Activated T-cell treated with anti-CD3 and anti-CD28 coated beads, Interleukin-2, amount 50 U/mL, for 1 hour (primary cell): ENCODE measurements around the gene SZT2.
A peak's percentile ranks its signal among the peaks of the same experiment; 100 is the strongest.
"Not testable (repeated sequence)": the region's sequence is repeated elsewhere in the genome, so short reads cannot be mapped to it uniquely, and the experiment has no call there.

ENCODE experiments used
- DNase-seq: peaks from one replicate; pipeline ENCODE4 v3.0.0-alpha.2; 2020

SZT2 gene

DNA sequence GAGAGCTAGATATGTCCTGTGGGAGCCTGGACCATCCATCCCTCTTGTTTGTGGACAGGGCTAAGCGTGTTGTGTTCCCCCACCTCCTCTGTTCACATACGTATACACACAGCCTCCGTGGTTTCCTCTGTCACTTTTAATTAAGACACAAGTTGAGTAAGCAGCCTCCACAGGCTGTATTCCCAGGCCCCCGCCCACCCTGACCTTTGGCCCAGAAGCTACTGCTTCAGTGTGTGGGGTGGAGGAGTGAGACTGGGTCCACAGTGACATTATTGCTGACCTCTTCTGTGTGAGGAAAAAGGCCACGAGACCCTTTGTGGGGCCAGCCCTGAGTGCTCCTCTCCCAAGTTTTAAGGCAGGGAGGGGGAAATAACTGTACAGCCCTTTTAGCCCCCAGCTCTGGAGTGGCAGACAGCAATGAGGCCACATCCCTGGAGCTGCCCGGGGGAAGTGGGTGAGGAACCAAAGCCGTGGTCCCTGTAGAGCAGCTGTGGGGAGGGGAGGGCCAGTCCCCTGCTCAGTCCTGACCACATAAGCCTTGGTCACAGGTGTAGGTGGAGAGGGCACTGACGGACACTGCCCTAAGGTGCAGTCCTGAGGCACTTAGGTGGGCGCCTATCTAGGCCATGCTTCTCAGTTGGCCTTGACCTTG is 26.3 kb upstream of the SZT2 start:
- DNase-seq = no peak

DNA sequence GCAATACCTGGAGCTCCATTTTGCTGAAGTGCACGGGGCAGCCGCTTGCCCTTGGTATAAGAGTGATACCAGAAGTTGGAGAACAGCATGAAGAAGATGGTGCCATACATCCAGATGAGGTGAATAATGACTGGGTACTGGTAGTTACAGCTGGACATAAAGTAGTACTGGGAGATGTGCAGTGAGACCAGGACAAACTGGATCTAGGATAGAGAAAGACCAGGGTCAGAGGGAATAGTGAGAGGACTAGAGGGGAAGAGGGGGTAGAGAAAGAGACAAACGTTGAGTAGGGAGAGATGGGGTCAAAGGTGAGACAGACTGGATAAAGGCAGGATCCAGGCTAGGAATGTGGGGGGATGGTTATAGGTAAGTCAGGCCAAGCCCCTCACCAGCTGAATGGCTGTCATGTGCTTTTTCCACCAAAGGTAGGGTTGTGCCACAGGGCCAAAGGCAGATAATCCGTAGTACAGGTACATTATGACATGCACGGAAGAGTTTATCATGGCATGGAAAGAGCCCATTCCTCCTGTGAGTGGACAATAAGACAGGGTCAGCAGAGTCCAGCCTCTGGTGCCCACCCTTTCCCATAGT is 25.7 kb upstream of the SZT2 start:
- DNase-seq = no peak

GRCh38 chr1:43365678-43366077 is 24.0 kb upstream of the SZT2 start:
- DNase-seq = no peak

DNA sequence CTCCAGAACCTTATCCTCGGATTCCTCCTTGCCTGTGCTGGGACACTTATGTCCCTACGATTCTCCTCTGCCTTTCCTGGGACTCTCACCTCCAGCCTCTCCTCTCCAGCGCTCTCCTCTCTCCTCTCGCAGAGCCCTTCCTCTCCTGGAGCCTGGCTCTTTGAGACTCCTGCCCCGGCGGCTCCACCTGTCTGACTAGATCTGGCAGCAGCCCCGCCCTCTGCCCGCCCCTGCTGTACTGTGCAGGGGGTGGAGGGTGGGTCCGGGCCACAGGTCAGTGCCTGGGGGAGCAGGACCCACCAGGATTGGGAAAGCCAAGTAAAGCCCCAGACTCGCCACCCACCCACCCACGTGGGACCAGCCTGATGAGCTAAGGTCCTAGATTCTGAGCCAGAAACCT is 23.5 kb upstream of the SZT2 start:
- DNase-seq = no peak

DNA sequence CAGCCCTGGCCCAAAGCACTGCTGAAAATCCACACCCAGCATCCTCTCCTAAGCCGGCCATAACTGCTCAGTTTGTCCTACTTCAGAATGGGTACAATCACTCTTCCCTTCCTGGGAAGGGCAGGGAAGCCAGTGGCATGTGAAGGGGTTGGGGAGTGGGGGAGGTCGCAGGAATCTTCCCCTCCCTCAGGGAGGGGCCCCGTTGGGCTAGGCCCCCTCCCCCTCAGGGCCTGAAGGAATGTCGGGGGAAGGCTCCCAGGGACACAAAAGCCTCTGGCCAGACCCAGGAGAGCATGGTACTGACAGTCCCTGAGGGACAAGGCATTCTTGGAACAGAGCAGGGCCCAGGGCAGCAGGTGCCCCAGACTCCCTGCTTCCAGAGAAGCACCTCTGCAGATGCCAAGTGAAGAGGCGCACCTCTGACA is 23.1 kb upstream of the SZT2 start:
- DNase-seq = no peak

GRCh38 chr1:43367026-43367903 is 22.4 kb upstream of the SZT2 start:
- DNase-seq = peak; percentile 50

DNA sequence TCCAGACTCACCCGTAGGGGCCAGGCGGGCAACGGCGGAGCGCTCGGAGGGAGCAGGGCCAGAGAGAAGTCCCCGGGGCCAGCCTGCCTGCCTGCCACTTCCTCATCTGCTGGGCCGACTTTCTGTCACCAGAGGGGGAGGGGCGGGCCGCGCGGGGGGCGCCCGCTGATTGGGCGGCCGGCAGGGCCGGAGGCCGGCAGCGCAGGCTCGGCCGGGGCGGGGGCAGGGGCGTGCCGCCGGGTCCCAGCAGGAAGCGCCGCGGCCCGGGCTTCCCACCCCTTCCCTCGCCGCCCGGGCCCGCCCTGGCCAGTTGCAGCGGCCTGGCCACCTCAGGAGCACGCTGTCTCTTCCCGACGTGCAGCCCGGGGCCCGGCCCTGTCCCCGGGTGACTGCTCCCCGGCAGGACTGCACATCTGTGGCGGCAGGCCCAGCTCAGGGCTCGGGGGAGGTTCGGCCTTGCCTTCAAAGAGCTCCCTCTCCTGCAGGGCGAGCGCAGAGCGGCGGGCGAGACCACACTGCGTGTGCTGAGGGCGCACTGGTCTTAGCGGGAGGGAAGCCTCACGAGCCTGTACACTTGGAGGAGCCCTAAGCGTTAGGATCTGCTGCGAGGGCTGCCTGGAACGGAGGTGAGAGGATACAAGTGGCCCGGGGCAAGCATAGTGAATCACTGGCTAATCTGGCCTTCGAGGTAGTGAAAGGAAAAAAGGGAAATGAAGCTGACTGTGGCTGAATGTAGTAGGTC is 21.6 kb upstream of the SZT2 start, which contains the start of gene ELOVL1:
Gene ELOVL1 (minus strand): TSS at position 108 of the 742 bp plus-strand sequence. CDS start 2,402 bp downstream, outside the sequence.
- DNase-seq = peak; percentile 82

DNA sequence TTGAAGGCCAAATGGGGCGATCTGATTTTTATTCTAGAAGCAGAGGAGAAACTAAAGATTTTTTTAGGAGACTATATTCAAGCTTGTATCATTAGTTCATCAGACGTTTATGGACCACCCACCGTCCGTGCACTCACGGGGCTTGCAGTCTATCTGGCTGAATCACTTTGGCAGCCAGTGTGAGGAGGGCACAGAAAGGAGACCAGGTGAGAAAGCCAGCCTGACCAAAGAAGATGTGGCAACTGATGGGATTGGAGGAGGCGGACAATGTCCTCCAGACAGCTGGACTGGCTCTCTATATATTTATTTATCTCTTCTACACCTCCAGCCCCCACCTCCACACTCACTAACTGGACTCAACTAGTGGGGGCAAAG is 21.1 kb upstream of the SZT2 start:
- DNase-seq = no peak

DNA sequence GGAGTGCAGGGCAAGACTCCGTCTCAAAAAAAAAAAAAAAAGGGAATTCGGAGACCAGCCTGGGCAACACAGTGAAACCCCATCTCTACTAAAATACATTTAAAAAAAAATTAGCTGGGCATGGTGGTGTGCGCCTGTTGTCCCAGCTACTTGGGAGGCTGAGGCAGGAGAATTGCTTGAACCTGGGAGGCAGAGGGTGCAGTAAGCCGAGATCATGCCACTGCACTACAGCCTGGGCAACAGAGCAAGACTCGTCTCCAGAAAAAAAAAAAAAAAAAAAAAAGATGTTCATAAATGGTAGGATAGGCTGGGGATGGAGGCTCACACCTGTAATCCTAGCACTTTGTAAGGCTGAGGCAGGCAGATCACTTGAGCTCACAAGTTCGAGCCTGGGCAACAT is 19.9 kb upstream of the SZT2 start:
- DNase-seq = not testable (repeated sequence)

DNA sequence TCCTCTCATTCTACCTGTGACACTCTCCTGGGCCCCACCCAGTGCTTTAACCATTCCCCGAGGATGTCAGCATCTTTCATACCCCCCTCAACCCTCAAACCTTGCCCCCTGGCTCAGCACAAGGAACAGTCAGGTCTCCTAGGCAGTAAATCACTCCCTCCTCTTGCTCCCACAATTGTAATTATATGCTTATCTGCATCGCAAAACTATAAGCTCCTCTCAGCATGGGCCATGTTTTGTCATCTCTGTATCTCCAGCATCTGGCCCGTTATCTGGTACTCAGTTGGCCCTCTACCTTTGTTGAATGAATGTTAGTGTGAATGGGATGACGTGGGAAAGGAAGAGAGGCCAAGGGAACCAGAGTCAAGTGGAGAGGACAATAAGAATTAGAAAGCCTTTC is 19.1 kb upstream of the SZT2 start:
- no peak for DNase-seq

DNA sequence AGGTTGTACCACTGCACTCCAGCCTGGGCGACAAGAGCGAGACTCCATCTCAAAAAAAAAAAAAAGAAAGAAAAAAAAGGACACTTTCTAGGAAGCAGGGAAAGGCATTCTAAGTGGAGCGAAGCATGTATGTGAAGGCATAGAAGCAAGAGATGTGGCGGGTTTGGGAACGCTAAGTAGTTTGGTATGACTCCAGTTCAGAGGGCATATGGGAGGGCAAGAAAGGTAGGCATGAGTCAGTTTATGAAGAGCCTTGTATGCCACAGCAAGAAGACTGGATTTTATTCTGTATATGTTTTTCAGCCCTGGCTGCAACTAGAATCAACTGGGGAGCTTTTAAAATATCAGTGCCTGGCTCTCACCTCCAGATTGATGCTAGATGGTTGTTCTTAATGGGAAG is 17.5 kb upstream of the SZT2 start:
- no peak for DNase-seq

DNA sequence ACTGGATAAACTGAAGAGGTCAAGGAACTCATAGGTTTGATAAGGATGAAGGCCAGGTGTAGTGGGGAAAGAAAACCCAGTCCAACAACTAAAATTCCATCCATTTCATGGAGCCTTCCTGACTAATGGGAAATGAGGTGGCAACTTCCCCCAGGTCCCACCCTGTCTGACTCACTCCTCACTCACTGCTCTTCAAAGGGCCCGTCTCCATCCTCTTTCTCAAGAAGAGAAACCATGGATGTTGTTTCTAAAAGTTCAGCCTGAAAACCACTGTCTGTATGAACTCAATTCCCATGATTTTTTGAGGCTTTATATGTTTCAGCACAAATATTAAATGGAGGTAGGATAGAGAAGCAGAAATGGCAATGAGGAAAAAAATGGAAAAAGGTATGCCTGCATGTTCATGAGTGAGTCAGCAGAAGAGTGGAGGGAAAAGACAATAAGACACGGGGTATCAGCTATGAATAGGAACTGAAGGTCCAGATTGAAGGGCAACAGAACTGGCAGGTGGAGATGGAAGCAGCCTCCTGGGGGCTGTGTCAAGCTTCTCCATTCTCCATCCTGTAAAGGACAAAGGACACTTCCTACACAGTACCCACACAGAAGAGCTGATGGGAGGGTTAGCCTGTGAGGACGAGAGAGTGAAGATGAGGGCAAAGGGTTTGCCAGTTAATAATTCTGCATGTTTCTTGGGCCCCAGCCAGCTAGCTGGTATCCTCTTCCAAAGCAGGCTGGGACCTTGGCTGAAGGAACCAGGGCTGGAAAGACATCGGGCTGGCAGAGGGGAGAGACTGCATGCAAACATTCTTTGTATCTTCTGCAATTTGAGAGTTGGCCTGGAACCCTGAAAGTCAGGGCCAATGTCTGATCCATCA is 16.4 kb upstream of the SZT2 start:
- no peak for DNase-seq

- DNase-seq = no peak
These were observed 12.9 kb upstream of the SZT2 start for GRCh38 chr1:43376723-43377235.

DNA sequence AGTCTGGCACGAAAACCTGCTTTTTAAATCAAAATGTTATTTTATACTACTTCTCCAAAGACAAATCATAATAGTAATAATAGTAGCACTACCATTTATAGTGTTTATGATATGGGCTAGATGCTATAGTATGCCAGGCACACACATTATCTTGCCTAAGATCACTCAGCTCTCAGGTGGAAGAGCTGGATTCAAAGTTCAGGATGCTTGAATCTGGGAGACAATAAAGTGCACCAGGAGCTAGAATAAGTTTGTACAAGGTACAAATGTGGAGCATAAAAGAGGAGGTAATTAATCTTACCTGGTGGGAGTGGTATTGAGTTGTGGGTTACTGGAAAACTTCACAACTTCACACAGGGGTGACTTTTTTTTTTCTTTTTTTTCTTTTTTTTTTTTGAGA is 11.9 kb upstream of the SZT2 start:
- DNase-seq = no peak

GRCh38 chr1:43379476-43379875 is 10.2 kb upstream of the SZT2 start:
- DNase-seq = no peak

DNA sequence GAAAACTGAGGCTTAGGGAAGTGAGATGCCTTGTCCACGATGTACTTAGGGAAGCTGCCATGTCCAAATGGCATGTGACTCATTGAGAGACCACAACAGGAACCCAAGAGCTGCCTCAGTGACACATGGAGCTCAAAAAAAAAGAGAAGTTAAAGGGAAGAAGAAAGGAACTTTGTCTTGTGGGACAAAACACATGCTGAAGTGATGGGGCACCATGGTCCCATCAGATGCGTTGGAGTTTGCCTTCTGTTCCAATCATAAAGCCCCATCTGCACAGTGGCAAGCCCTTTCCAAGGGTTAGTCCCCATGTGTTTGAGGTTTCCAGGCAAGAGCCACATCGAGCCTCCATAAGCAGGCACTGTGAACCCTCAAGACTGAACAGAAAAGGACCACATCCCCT is 8.1 kb upstream of the SZT2 start:
- no peak for DNase-seq

DNA sequence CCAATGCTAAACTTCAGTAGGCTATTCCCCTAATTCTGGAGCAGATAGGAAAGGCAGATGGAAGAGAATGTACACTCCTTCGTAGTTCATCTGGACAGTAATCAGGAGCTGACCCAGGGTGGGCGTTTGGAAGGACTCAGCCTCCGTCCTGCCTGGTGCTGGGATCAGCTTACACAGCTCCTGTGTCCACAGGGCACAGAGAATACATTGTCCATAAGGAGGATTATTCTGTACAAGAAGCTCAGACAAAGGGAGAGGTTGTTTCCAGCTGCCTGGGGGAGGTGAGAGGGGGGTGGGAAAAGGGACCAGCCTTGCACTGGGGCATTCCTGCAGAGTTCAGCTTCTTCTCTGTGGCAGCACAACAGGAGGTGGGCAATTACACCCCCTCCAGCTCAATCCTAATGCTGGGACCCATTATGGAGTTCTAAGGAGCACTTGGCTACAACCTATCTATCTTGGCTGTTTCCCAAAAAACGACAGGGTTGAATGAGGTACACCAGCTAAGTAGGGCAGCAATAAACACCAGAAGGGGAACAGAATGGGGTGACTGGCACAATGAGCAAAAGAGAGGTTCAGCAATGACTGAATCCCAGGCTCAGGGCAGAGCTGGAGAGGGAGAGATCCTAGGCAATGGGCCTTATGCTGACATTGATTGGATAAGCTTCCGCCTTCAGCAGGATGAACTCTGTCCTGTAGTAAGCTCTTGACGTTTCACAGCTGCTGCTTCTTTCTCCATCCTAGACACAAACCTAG is 7.5 kb upstream of the SZT2 start:
- DNase-seq = no peak

GRCh38 chr1:43383449-43383848 is 6.2 kb upstream of the SZT2 start:
- DNase-seq = no peak

GRCh38 chr1:43386676-43387075 is 3.0 kb upstream of the SZT2 start:
- no peak for DNase-seq

DNA sequence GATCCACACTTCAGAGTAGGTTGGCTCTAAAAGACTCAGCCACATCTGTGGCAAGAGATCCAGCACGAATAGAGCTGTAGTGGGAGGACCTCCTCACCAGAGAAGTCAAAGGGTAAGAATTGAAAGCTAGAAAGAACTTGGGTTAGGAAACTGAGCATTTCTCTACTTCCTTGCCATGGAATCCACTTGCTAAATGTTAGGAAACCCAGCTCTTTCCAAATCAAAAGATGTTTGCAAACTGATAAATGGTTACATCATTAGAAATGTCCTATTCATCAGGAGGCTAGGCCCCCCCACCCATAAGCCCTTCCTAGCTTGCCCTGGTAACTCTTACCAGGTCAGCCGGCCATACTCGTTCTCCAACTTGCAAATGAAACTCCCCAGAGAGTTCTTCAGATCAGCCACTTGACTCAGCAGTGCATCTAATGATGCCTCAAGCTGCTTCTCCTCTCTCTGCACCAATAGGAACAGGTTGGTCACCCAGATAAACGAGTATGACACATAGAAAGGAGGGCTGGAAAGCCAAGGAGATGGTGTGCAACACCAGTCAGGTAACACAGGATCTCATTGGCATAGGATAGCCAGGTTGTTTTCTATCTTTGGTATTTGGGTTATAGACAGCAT is 1.6 kb upstream of the SZT2 start:
- DNase-seq = no peak

DNA sequence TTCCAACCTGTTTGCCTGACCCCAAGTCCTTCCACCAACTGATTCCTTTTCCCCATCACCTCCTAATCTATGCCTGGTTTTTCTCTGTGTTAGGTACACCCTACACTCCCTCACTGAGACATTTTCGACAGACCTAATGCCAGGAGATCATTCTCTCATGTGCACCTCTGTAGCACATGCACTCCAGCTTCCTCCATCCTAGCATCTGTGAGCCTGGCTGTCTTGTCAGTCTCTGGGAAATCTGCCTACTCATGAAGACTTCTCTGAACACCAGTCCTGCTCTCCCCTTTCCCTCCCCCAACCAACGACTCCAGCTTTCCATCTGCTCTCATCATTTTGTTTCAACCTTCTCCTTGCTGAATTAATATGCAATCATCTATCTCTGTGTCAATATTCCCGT is 1.1 kb upstream of the SZT2 start:
- DNase-seq = no peak
